GM23338 (cell line): ENCODE measurements around the gene EEA1. TPM values are rescaled to one million over a fixed set of nuclear protein-coding genes. Genes with fewer than 3 reads are reported as not detected.

ENCODE experiments used
- ATAC-seq: fragments of 200-7000 bp; cut with Tn5 transposase; 3 replicates; pipeline ENCODE4 v1.9.1; 2020
- DNase-seq: peaks from one replicate; pipeline ENCODE4 v3.0.0-alpha.2; 2015; ENCODE audit warnings: low spot score
- H2AFZ ChIP-seq: fragments of 200-600 bp; sonication (generic); 2 replicates; pipeline ENCODE4 v1.8.0; 2016; ENCODE audit warnings: antibody characterized with exemption, mild to moderate bottlenecking, moderate library complexity
- H3F3A ChIP-seq: fragments of 200-600 bp; sonication (generic); replicated peaks from 2 replicates; pipeline ENCODE4 v1.8.0; 2017; ENCODE audit warnings: antibody characterized with exemption, mixed run types, low read depth
- H3K27ac ChIP-seq: fragments of 200-600 bp; sonication (generic); 2 replicates; pipeline ENCODE4 v1.6.1; 2016; ENCODE audit warnings: low read depth
- H3K27me3 ChIP-seq: fragments of 200-600 bp; sonication (generic); 2 replicates; pipeline ENCODE4 v1.8.0; 2016; ENCODE audit warnings: mild to moderate bottlenecking, mixed run types, moderate library complexity; ENCODE audit not compliant: insufficient read depth
- H3K36me3 ChIP-seq: fragments of 200-600 bp; sonication (generic); 2 replicates; pipeline ENCODE4 v1.8.0; 2016; ENCODE audit warnings: mild to moderate bottlenecking; ENCODE audit not compliant: insufficient read depth
- H3K4me1 ChIP-seq: fragments of 200-600 bp; sonication (generic); 2 replicates; pipeline ENCODE4 v1.8.0; 2016; ENCODE audit warnings: mild to moderate bottlenecking, moderate library complexity; ENCODE audit not compliant: insufficient read depth
- H3K4me2 ChIP-seq: fragments of 200-600 bp; sonication (generic); 2 replicates; pipeline ENCODE4 v1.7.1; 2017; ENCODE audit warnings: mixed run types
- H3K4me3 ChIP-seq: fragments of 200-600 bp; sonication (generic); 2 replicates; pipeline ENCODE4 v1.6.1; 2016; ENCODE audit warnings: mixed run types
- H3K79me2 ChIP-seq: fragments of 200-600 bp; sonication (generic); replicated peaks from 2 replicates; pipeline ENCODE4 v1.8.0; 2017; ENCODE audit warnings: mild to moderate bottlenecking; ENCODE audit not compliant: insufficient read depth
- H3K9me2 ChIP-seq: fragments of 200-600 bp; sonication (generic); 2 replicates; pipeline ENCODE4 v1.8.0; 2017; ENCODE audit not compliant: insufficient read depth
- H4K20me1 ChIP-seq: fragments of 200-600 bp; sonication (generic); replicated peaks from 2 replicates; pipeline ENCODE4 v1.8.0; 2017; ENCODE audit warnings: mild to moderate bottlenecking; ENCODE audit not compliant: insufficient read depth
- H3K27ac Mint-ChIP-seq: 2 replicates; pipeline ENCODE4 v1.8.0; 2020; ENCODE audit warnings: inconsistent platforms, mild to moderate bottlenecking, moderate library complexity, mixed read lengths
- H3K27me3 Mint-ChIP-seq: 3 replicates; pipeline ENCODE4 v1.8.0; 2022; ENCODE audit warnings: low read depth, mild to moderate bottlenecking, moderate library complexity, mixed read lengths, inconsistent platforms; ENCODE audit not compliant: insufficient read depth, poor library complexity
- H3K36me3 Mint-ChIP-seq: 3 replicates; pipeline ENCODE4 v1.8.0; 2021; ENCODE audit warnings: low read depth, mild to moderate bottlenecking, inconsistent platforms, moderate library complexity, mixed read lengths
- H3K4me1 Mint-ChIP-seq: 3 replicates; pipeline ENCODE4 v1.8.0; 2020; ENCODE audit warnings: mild to moderate bottlenecking, inconsistent platforms, mixed read lengths
- H3K4me3 Mint-ChIP-seq: 3 replicates; pipeline ENCODE4 v1.8.0; 2021; ENCODE audit warnings: moderate library complexity, mild to moderate bottlenecking, inconsistent platforms, mixed read lengths
- H3K9me3 Mint-ChIP-seq: 3 replicates; pipeline ENCODE4 v1.8.0; 2020; ENCODE audit warnings: moderate library complexity, mild to moderate bottlenecking, inconsistent platforms, mixed read lengths
- CREB1 ChIP-seq: fragments of 250-450 bp; sonication (Bioruptor Pico); IDR thresholded peaks from 2 replicates; pipeline ENCODE4 v1.5.0; 2020; ENCODE audit warnings: low read depth, mild to moderate bottlenecking, moderate library complexity
- EZH2 ChIP-seq: fragments of 200-600 bp; sonication (generic); IDR thresholded peaks from one replicate; pipeline ENCODE4 v1.8.0; 2017; ENCODE audit warnings: antibody characterized with exemption, mild to moderate bottlenecking, low read depth; ENCODE audit not compliant: unreplicated experiment
- EZH2phosphoT487 ChIP-seq: fragments of 200-600 bp; sonication (generic); IDR thresholded peaks from one replicate; pipeline ENCODE4 v1.8.1; 2018; ENCODE audit warnings: antibody characterized with exemption; ENCODE audit not compliant: unreplicated experiment
- JUNB ChIP-seq: IDR thresholded peaks from one replicate; pipeline ENCODE4 v1.6.1; 2016; ENCODE audit warnings: antibody characterized with exemption; ENCODE audit not compliant: unreplicated experiment
- NANOG ChIP-seq: IDR thresholded peaks from 2 replicates; pipeline ENCODE4 v1.6.1; 2016; ENCODE audit warnings: antibody characterized with exemption, borderline replicate concordance
- POLR2AphosphoS5 ChIP-seq: IDR thresholded peaks from 2 replicates; pipeline ENCODE4 v1.6.1; 2016; ENCODE audit warnings: antibody characterized with exemption, low read depth
- STAT1 ChIP-seq: IDR thresholded peaks from one replicate; pipeline ENCODE4 v1.6.1; 2016; ENCODE audit warnings: antibody characterized with exemption; ENCODE audit not compliant: unreplicated experiment
- ZNF114 ChIP-seq: fragments of 250-450 bp; sonication (Bioruptor Pico); IDR thresholded peaks from 2 replicates; pipeline ENCODE4 v1.5.0; 2020; ENCODE audit warnings: mild to moderate bottlenecking, moderate library complexity
- ZNF331 ChIP-seq: fragments of 250-450 bp; sonication (Bioruptor Pico); IDR thresholded peaks from 2 replicates; pipeline ENCODE4 v1.5.0; 2020; ENCODE audit warnings: low read depth, mild to moderate bottlenecking, moderate library complexity
- polyA plus RNA-seq: library from polyadenylated mRNA; unstranded; fragments of >200 nt; fragmentation: Nextera tagmentation; extraction: Ambion mirVana; gene quantifications from 2 replicates; pipeline ENCODE4 v1.2.1, GENCODE V29; 2016
- total RNA-seq: library from RNA; depleted of rRNA; stranded (reverse); fragments of >200 nt; shearing (Covaris generic); gene quantifications from 2 replicates; pipeline ENCODE4 v1.2.3, GENCODE V29; 2014
- TF ChIP-seq, protein P1 (sequence below), 2 experiments: fragments of 200-600 bp in 1 of 2; sonication (generic) in 1 of 2; conservative IDR thresholded peaks; 2 replicates each; pipeline versions ENCODE4 v1.5.1 to v1.6.1; 2016 to 2017; ENCODE audit warnings: antibody characterized with exemption in 2 of 2, low read depth in 2 of 2, mild to moderate bottlenecking in 2 of 2, moderate library complexity in 1 of 2
- TF ChIP-seq, protein P2 (sequence below): IDR thresholded peaks from 2 replicates; pipeline ENCODE4 v1.6.1; 2016; ENCODE audit warnings: antibody characterized with exemption
- TF ChIP-seq, protein P3 (sequence below): IDR thresholded peaks from one replicate; pipeline ENCODE4 v1.6.1; 2018; ENCODE audit warnings: antibody characterized with exemption; ENCODE audit not compliant: unreplicated experiment

Gene EEA1
- total and polyA plus RNA-seq, 2 experiments from 2014 or later: 10.0 to 41.1 TPM

DNA sequence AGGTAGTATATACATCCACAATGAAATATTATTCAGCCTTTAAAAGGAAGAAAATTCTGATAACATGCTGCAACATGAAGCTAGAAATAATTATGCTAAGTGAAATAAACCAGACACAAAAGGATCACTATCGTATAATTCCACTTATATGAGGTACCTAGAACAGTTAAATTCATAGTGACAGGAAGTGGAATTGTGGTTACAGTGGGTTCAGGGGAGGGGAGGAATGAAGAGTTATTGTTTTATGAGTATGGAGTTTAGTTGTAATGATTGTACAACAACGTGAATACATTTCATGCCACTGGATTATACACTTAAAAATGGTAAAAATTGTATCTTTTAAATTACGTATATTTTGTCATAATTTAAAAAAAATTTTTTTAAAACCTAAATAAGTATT, 21.0 kb downstream of the EEA1 start:
- Histone ChIP-seq H3K4me2 (no peak overlapping the region), H3K36me3 (no peaks in the 10 kb centered on the region; the same call in 1 of the 2 replicates), H4K20me1 (no peaks in the 10 kb centered on the region), H2AFZ (no peak overlapping the region), H3K27ac (no peak overlapping the region), H3K27me3 (no peaks in the 10 kb centered on the region), H3K9me2 (no peaks in the 10 kb centered on the region), H3K4me1 (peaks cover 15% of the 10 kb centered on the region), H3K79me2 (peaks cover 97% of the 10 kb centered on the region), H3K4me3 (no peak overlapping the region), H3F3A (no peaks in the 10 kb centered on the region)
- no peak overlapping the region for H3K4me3 Mint-ChIP-seq
- peaks cover 14% of the 10 kb centered on the region for H3K4me1 Mint-ChIP-seq
- peaks cover 15% of the 10 kb centered on the region; the same call in 2 of the 3 replicates for H3K9me3 Mint-ChIP-seq
- TF ChIP-seq ZNF331 (CRISPR knock-in tag) (no peak), ZNF114 (CRISPR knock-in tag) (no peak), STAT1 (no peak), EZH2phosphoT487 (no peak), POLR2AphosphoS5 (no peak), NANOG (no peak), EZH2 (no peak), JUNB (no peak), CREB1 (CRISPR knock-in tag) (no peak)
- TF ChIP-seq, protein P1, sequence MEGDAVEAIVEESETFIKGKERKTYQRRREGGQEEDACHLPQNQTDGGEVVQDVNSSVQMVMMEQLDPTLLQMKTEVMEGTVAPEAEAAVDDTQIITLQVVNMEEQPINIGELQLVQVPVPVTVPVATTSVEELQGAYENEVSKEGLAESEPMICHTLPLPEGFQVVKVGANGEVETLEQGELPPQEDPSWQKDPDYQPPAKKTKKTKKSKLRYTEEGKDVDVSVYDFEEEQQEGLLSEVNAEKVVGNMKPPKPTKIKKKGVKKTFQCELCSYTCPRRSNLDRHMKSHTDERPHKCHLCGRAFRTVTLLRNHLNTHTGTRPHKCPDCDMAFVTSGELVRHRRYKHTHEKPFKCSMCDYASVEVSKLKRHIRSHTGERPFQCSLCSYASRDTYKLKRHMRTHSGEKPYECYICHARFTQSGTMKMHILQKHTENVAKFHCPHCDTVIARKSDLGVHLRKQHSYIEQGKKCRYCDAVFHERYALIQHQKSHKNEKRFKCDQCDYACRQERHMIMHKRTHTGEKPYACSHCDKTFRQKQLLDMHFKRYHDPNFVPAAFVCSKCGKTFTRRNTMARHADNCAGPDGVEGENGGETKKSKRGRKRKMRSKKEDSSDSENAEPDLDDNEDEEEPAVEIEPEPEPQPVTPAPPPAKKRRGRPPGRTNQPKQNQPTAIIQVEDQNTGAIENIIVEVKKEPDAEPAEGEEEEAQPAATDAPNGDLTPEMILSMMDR (conservative IDR thresholded peaks at IDR 0.05; ENCODE audit: low read depth in 2 of 2): no peak
- TF ChIP-seq, protein P2, sequence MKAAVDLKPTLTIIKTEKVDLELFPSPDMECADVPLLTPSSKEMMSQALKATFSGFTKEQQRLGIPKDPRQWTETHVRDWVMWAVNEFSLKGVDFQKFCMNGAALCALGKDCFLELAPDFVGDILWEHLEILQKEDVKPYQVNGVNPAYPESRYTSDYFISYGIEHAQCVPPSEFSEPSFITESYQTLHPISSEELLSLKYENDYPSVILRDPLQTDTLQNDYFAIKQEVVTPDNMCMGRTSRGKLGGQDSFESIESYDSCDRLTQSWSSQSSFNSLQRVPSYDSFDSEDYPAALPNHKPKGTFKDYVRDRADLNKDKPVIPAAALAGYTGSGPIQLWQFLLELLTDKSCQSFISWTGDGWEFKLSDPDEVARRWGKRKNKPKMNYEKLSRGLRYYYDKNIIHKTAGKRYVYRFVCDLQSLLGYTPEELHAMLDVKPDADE: no peak
- TF ChIP-seq, protein P3, sequence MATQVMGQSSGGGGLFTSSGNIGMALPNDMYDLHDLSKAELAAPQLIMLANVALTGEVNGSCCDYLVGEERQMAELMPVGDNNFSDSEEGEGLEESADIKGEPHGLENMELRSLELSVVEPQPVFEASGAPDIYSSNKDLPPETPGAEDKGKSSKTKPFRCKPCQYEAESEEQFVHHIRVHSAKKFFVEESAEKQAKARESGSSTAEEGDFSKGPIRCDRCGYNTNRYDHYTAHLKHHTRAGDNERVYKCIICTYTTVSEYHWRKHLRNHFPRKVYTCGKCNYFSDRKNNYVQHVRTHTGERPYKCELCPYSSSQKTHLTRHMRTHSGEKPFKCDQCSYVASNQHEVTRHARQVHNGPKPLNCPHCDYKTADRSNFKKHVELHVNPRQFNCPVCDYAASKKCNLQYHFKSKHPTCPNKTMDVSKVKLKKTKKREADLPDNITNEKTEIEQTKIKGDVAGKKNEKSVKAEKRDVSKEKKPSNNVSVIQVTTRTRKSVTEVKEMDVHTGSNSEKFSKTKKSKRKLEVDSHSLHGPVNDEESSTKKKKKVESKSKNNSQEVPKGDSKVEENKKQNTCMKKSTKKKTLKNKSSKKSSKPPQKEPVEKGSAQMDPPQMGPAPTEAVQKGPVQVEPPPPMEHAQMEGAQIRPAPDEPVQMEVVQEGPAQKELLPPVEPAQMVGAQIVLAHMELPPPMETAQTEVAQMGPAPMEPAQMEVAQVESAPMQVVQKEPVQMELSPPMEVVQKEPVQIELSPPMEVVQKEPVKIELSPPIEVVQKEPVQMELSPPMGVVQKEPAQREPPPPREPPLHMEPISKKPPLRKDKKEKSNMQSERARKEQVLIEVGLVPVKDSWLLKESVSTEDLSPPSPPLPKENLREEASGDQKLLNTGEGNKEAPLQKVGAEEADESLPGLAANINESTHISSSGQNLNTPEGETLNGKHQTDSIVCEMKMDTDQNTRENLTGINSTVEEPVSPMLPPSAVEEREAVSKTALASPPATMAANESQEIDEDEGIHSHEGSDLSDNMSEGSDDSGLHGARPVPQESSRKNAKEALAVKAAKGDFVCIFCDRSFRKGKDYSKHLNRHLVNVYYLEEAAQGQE: no peak
- no peak for DNase-seq
- no peak for ATAC-seq
- peaks cover 16% of the 10 kb centered on the region; the same call in 2 of the 3 replicates for H3K36me3 Mint-ChIP-seq
- no peaks in the 10 kb centered on the region for H3K27me3 Mint-ChIP-seq
- no peak overlapping the region for H3K27ac Mint-ChIP-seq
